ENCODE measurements around the gene CCDC120.

CCDC120 gene

DNA sequence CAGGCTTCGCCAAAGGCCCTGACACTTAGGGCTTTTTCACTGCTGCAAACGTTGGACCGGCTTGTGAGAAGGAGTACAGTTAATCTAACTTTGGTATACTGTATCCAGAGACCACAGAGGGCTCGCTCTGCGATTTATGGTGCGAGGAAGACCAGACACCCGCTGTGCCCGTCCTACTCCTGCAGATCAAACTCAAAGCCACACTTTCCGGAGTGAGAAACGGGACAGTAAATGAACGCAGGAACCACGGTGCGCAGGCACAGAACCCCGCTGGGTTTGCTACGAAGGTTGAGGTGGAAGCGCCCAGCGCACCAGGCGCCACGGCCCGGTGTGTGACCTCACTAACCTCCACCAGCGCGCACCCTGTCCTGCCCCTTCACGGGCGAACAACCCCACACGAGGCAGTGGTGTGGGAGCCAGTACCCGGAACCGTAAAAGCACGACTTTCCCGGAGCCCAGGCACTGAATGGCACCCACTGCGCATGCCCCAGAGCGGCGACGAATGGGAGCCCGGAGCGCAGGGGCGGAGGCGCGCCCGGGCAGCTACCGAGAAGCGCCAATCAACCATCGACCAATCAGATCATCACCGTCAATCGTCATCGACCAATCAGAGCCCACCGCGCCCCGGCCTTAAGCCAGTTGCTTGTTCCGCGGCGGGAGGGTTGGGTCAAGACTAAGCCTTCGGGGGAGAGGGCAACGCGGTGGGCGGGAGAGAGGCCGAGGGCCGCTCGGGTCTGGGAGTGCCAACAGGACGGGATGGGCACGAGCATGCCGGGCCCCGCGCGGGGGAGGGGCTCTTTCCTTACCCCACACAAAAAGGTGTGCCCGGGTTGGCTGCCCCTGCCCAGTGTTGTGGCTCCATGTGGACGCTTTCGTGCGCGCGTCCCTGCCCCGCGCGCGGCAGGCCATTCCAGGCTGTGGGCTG is 42.2 kb downstream of the CCDC120 start:
- DNase-seq (ENCODE audit: low read depth in 2 of 2, low spot score in 1 of 2): peak; percentile 70 to 79

DNA sequence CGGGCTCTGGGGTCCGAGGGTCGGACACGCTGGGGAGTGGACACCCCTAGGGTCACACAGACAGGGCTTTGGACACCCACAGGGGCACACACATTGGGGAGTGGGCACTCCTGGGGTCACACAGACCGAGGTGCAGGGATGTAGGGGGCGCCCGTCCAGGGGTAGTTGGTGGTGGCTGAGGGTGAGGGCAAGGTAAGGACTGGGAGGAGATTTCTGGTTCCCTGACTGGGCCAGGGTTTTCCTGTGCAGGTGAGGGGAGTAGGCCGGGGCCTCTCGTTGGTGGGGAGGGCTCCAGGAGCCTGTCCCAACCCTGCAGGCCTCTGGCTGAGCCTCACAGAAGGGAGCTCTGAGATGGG is 42.8 kb downstream of the CCDC120 start:
- DNase-seq (ENCODE audit: low read depth in 2 of 2, low spot score in 1 of 2): no peak

DNA sequence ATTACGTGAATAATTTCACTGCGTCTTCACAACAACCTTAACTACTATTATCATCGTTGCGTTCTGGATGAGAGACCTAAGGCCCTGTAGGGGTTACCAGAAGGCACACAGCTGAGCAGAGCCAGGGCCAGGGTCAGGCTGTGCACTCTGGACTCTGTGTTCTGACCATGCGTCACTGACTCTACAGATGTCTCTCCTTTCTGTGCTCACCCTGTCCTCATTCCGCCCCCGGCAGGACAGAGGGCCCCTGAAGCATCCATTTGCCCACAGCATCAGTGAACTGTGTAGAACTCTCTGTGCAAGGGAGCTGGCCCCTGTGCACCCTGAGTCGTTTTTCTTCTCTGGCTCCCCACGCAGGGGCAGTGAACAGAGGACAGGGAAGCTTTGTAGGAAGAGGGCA is 43.4 kb downstream of the CCDC120 start:
- DNase-seq (ENCODE audit: low read depth in 2 of 2, low spot score in 1 of 2): no peak

DNA sequence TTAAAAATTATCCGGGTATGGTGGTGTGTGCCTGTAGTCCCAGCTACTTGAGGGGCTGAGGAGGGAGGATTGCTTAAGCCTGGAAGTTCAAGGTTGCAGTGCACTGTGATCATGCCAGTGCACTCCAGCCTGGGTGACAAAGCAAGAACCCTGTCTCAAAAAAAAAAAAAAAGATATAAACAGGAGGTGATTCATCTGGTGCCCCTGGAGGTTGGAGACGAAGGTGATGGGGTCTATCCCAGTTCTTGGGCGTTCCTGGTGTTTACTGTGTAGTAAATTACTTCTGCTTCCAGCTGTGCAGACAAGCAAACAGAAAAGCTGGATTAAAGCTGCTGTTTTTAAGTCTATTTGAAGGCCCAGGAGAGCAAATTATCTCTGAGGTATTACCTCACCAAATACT is 44.8 kb downstream of the CCDC120 start:
- DNase-seq (ENCODE audit: low read depth in 2 of 2, low spot score in 1 of 2): no peak

DNA sequence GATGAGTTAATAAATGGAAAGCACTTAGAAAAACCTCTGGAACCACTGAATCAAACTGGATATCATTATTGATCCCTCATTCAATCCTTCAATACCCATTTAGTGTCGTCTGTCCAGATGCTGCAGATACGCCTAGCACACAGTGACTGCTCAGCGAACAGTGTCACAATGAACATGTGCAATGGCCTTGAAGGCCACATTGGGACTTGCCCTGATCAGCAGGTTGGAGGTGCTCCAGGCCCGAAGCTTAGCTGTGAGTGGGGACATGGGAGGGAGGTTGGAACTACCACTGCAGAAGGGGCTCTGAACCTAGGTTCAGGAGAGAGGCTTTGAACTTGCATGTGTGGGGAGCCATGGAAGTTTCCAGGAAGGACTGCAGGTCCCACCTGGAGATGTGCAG is 47.5 kb downstream of the CCDC120 start:
- no peak for DNase-seq (ENCODE audit: low read depth in 2 of 2, low spot score in 1 of 2)

DNA sequence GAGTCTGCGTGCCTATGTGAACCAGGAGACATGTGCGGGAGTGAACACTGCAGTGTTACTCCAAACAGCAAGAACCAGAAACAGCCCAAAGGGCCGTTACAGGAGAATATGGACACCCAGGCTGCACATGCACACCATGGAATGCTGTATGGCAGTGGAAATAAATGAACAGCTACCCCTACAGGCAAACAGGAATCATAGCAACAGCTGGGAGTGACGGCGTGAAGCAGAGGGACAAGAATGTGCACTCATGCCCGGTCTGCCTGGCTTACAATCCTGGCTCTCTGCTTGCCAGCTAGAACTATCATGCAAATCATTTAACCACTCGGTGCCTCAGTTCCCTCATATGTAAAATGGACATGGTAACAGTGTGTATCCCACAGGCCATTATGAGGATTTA is 48.1 kb downstream of the CCDC120 start:
- DNase-seq (ENCODE audit: low read depth in 2 of 2, low spot score in 1 of 2): no peak

DNA sequence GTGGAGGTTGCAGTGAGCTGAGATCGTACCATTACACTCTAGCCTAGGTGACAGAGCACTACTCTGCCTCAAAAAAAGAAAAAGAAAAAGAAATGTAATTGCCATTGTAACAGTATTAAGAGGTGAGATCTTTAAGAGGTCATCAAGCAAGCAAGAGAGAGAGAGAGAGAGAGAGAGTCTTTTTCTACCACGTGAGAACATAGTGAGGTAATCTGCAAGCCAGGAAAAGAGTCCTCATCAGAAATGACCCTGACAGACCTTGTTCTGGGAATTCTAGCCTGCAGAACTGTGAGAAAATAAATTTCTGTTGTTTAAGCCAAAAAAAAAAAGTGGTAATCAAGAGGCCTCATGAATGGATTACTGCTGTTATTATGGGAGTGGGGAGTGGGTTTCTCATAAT is 49.8 kb downstream of the CCDC120 start:
- DNase-seq (ENCODE audit: low read depth in 2 of 2, low spot score in 1 of 2): no peak

DNA sequence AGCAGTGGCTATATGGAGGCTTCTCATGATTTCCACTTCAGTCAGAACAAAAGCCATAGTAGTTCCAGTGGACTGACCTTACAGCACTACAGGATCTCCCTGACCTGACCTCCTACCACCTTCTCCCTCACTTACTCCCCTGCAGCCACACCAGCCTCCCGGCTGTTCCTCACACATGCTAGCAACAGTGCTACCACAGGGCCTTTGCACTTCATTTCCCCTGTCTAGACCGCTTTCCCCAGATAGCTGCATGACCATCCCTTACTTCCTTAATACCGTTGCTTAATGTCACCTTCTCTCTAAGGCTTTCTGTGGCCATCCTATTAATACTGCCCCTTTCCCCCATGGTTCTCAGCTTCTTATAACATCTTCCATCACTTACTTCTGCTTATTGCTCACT is 51.6 kb downstream of the CCDC120 start:
- no peak for DNase-seq (ENCODE audit: low read depth in 2 of 2, low spot score in 1 of 2)

DNA sequence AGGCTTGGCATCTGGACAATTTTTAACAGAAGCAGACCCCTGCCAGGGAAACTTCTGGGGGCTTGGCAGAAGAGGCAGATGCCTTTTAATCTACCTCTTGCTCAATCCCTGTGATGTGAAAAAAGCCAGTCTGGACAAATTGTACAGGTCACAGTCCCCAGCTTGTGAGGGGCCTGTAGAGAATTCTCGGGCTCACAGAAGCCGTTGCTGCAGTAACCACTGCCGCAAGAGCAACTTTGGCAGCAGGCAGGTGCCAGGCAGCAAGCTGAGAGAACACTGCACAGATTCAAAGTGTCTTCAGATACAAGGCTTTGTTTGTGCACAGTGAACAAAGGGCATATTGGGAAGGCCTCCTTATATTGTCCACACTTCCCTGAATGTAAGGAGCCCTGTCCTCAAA is 53.0 kb downstream of the CCDC120 start:
- no peak for DNase-seq (ENCODE audit: low read depth in 2 of 2, low spot score in 1 of 2)

DNA sequence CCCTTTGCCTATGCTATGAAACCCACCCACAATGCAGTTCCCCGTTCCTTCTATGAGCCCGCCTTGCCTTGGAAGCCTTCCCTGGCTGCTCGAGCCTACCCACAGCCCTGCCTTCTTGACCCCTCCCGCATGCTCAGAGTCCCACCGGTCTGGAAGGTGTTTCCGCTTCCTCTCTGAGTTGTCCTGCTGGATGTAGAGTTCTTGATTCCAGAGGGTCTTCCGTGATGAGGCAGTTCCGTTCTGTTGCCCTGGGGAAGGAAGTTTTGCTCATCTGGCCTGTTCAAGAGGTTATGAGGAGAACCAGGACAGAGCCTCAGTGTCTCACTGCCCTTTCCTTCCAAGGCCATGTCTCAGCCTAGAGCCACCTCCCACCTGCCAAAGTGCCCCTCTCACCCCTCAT is 57.3 kb downstream of the CCDC120 start:
- DNase-seq (ENCODE audit: low read depth in 2 of 2, low spot score in 1 of 2): no peak

DNA sequence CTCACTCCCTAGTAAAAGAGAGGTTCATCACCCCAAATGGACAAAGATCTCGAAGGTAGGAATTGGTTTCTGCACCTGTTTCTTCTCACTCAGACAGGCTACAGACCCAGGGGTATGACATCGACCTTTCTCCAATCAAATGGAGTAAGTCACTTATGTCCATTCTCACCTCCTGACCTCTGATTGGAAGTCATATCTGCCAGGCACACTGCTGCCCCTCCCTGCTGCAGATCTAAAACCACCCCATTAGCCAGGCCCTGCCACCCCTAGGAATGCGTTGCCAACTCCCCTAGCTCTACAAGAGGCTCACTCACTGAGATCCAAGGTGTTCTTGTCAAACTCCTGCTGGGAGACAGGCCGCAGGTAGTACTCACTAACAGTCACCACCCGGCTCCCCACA is 57.9 kb downstream of the CCDC120 start:
- no peak for DNase-seq (ENCODE audit: low read depth in 2 of 2, low spot score in 1 of 2)

DNA sequence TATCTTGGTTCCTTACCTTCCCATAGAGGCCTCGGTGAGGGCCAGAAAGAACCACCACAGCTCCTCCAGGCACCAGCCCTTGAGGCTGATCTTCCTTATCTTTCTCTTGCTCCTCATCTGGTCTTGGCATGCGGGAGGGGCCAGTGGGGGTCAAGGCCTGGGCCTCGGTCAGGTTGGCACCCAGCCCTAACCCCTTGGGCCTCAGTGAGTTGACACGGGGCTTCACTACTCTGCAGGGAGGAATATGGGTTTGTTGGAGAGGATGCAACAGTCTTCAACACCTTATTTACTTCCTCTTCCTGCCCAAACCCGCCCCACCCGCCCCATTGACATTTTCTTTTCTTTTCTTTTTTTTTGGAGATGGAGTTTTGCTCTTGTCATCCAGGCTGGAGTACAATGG is 58.8 kb downstream of the CCDC120 start:
- no peak for DNase-seq (ENCODE audit: low read depth in 2 of 2, low spot score in 1 of 2)
